OCI-LY7 (cell line): ENCODE measurements around the gene DRD5.

ENCODE experiments used
- CTCF ChIP-seq: fragments of 200-600 bp; sonication (generic); conservative IDR thresholded peaks from 2 replicates; pipeline ENCODE4 v1.5.1; 2014; ENCODE audit warnings: mild to moderate bottlenecking, antibody characterized with exemption, low read length, moderate library complexity, mixed read lengths
- EZH2phosphoT487 ChIP-seq: fragments of 200-600 bp; sonication (generic); IDR thresholded peaks from 2 replicates; pipeline ENCODE4 v1.6.1; 2018; ENCODE audit warnings: low read depth, borderline replicate concordance, mild to moderate bottlenecking, mixed run types, antibody characterized with exemption, low read length, moderate library complexity, mixed read lengths

DNA sequence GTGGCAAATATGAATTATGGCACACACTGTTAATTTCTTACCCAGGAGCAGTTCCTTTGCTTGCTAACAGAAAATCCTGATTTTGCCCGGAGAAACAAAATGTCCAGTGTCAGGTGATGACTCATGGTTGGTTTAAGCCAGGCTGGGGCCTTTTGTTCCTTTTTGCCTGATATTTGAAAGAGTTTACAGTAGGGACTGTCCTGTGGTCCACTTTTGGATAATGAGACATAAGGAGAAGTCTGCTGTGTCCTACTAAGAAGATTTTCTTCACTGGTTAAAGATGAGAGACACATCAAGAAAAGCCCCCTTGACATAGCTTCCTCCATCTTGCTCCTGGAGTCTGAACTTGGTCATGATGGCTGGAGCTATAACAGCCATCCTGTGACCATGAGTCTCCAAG is 12.1 kb upstream of the DRD5 start:
- TF ChIP-seq CTCF (no peak), EZH2phosphoT487 (no peak)
